Measurements from ENCODE around the gene IAPP. TPM values are rescaled to one million over a fixed set of nuclear protein-coding genes. Genes with fewer than 3 reads are reported as not detected.
"Not testable (repeated sequence)": the region's sequence is repeated elsewhere in the genome, so short reads cannot be mapped to it uniquely, and the experiment has no call there.

Gene IAPP
- total RNA-seq, 1 donor from 2014 or later, result not detected

- H3K27me3 Mint-ChIP-seq (ENCODE audit: unreplicated experiment), result no peaks in the 10 kb centered on the region
Measured at GRCh38 chr12:21370845-21371449, 1.8 kb upstream of the IAPP start.

GRCh38 chr12:21379218-21379617, 6.5 kb downstream of the IAPP start:
- Mint-ChIP-seq H3K4me1 (ENCODE audit: low read depth, unreplicated experiment) (no peaks in the 10 kb centered on the region), H3K9me3 (ENCODE audit: unreplicated experiment) (no peaks in the 10 kb centered on the region), H3K27ac (ENCODE audit: unreplicated experiment) (no peak overlapping the region), H3K36me3 (ENCODE audit: unreplicated experiment) (no peaks in the 10 kb centered on the region), H3K27me3 (ENCODE audit: unreplicated experiment) (no peaks in the 10 kb centered on the region), H3K4me3 (ENCODE audit: unreplicated experiment) (no peak overlapping the region)
- no peak for DNase-seq
- TF ChIP-seq CTCF (IDR thresholded peaks at IDR 0.05; ENCODE audit: partially characterized antibody, unreplicated experiment), result no peak

More at GRCh38 chr12:21370845-21371449, 1.8 kb upstream of the IAPP start:
- Mint-ChIP-seq H3K36me3 (ENCODE audit: unreplicated experiment) (no peaks in the 10 kb centered on the region), H3K27ac (ENCODE audit: unreplicated experiment) (no peak overlapping the region), H3K9me3 (ENCODE audit: unreplicated experiment) (peaks cover 2% of the 10 kb centered on the region), H3K4me3 (ENCODE audit: unreplicated experiment) (no peak overlapping the region), H3K4me1 (ENCODE audit: low read depth, unreplicated experiment) (no peaks in the 10 kb centered on the region)
- no peak for DNase-seq
- TF ChIP-seq CTCF (IDR thresholded peaks at IDR 0.05; ENCODE audit: partially characterized antibody, unreplicated experiment), result no peak

GRCh38 chr12:21381320-21381719, 8.6 kb downstream of the IAPP start:
- not testable (repeated sequence) for H3K36me3 Mint-ChIP-seq (ENCODE audit: unreplicated experiment); H3K27ac Mint-ChIP-seq (ENCODE audit: unreplicated experiment); H3K9me3 Mint-ChIP-seq (ENCODE audit: unreplicated experiment); DNase-seq; H3K4me1 Mint-ChIP-seq (ENCODE audit: low read depth, unreplicated experiment); H3K4me3 Mint-ChIP-seq (ENCODE audit: unreplicated experiment); H3K27me3 Mint-ChIP-seq (ENCODE audit: unreplicated experiment)

- no peaks in the 10 kb centered on the region for H3K4me1 Mint-ChIP-seq (ENCODE audit: low read depth, unreplicated experiment)
- H3K27me3 Mint-ChIP-seq (ENCODE audit: unreplicated experiment), result no peaks in the 10 kb centered on the region
- no peak for TF ChIP-seq CTCF (IDR thresholded peaks at IDR 0.05; ENCODE audit: partially characterized antibody, unreplicated experiment)
- H3K36me3 Mint-ChIP-seq (ENCODE audit: unreplicated experiment), result no peaks in the 10 kb centered on the region
- no peak for DNase-seq
- no peak overlapping the region for H3K4me3 Mint-ChIP-seq (ENCODE audit: unreplicated experiment)
- no peaks in the 10 kb centered on the region for H3K9me3 Mint-ChIP-seq (ENCODE audit: unreplicated experiment)
- H3K27ac Mint-ChIP-seq (ENCODE audit: unreplicated experiment), result no peak overlapping the region
Measured at GRCh38 chr12:21384261-21384660, 11.6 kb downstream of the IAPP start.

GRCh38 chr12:21387174-21387573, 14.5 kb downstream of the IAPP start:
- no peak overlapping the region for H3K4me3 Mint-ChIP-seq (ENCODE audit: unreplicated experiment)
- H3K4me1 Mint-ChIP-seq (ENCODE audit: low read depth, unreplicated experiment), result no peaks in the 10 kb centered on the region
- H3K36me3 Mint-ChIP-seq (ENCODE audit: unreplicated experiment), result no peaks in the 10 kb centered on the region
- TF ChIP-seq CTCF (IDR thresholded peaks at IDR 0.05; ENCODE audit: partially characterized antibody, unreplicated experiment), result no peak
- DNase-seq, result no peak
- H3K9me3 Mint-ChIP-seq (ENCODE audit: unreplicated experiment), result no peaks in the 10 kb centered on the region
- no peaks in the 10 kb centered on the region for H3K27me3 Mint-ChIP-seq (ENCODE audit: unreplicated experiment)
- H3K27ac Mint-ChIP-seq (ENCODE audit: unreplicated experiment), result no peak overlapping the region

All from glutamatergic neuron (in vitro differentiated cells).